Measurements from ENCODE around the gene RPUSD1.
"Not testable (repeated sequence)": the region's sequence is repeated elsewhere in the genome, so short reads cannot be mapped to it uniquely, and the experiment has no call there.

The RPUSD1 gene

GRCh38 chr16:777826-778225, 10.4 kb downstream of the RPUSD1 start:
- no peak overlapping the region for H3K4me3 ChIP-seq (ENCODE audit: low read length)
- TF ChIP-seq ZNF274 (IDR thresholded peaks at IDR 0.05; ENCODE audit: low read depth, low read length): no peak

GRCh38 chr16:776824-777223, 11.4 kb downstream of the RPUSD1 start:
- no peak overlapping the region for H3K4me3 ChIP-seq (ENCODE audit: low read length)
- no peak for TF ChIP-seq ZNF274 (IDR thresholded peaks at IDR 0.05; ENCODE audit: low read depth, low read length)

GRCh38 chr16:776298-776697, 11.9 kb downstream of the RPUSD1 start:
- not testable (repeated sequence) for H3K4me3 ChIP-seq (ENCODE audit: low read length)

GRCh38 chr16:775236-775796, 12.9 kb downstream of the RPUSD1 start:
- no peak for TF ChIP-seq ZNF274 (IDR thresholded peaks at IDR 0.05; ENCODE audit: low read depth, low read length)
- no peak overlapping the region for H3K4me3 ChIP-seq (ENCODE audit: low read length)

- TF ChIP-seq ZNF274 (IDR thresholded peaks at IDR 0.05; ENCODE audit: low read depth, low read length): no peak
- H3K4me3 ChIP-seq (ENCODE audit: low read length): no peak overlapping the region
Measured at GRCh38 chr16:774086-775001, 13.8 kb downstream of the RPUSD1 start.

GRCh38 chr16:772959-773358, 15.2 kb downstream of the RPUSD1 start:
- no peak for TF ChIP-seq ZNF274 (IDR thresholded peaks at IDR 0.05; ENCODE audit: low read depth, low read length)
- H3K4me3 ChIP-seq (ENCODE audit: low read length): no peak overlapping the region

- no peak for TF ChIP-seq ZNF274 (IDR thresholded peaks at IDR 0.05; ENCODE audit: low read depth, low read length)
Measured at GRCh38 chr16:770411-770810, 17.8 kb downstream of the RPUSD1 start.

GRCh38 chr16:769934-770333, 18.2 kb downstream of the RPUSD1 start:
- H3K4me3 ChIP-seq (ENCODE audit: low read length): no peak overlapping the region
- TF ChIP-seq ZNF274 (IDR thresholded peaks at IDR 0.05; ENCODE audit: low read depth, low read length): no peak

More at GRCh38 chr16:770411-770810, 17.8 kb downstream of the RPUSD1 start:
- no peak overlapping the region for H3K4me3 ChIP-seq (ENCODE audit: low read length)

GRCh38 chr16:769184-769784, 18.9 kb downstream of the RPUSD1 start:
- no peak for TF ChIP-seq ZNF274 (IDR thresholded peaks at IDR 0.05; ENCODE audit: low read depth, low read length)
- no peak overlapping the region for H3K4me3 ChIP-seq (ENCODE audit: low read length)

- H3K4me3 ChIP-seq (ENCODE audit: low read length): no peak overlapping the region
- no peak for TF ChIP-seq ZNF274 (IDR thresholded peaks at IDR 0.05; ENCODE audit: low read depth, low read length)
Measured at GRCh38 chr16:768428-768827, 19.8 kb downstream of the RPUSD1 start.

GRCh38 chr16:767743-768235, 20.4 kb downstream of the RPUSD1 start:
- no peak for TF ChIP-seq ZNF274 (IDR thresholded peaks at IDR 0.05; ENCODE audit: low read depth, low read length)
- H3K4me3 ChIP-seq (ENCODE audit: low read length): no peak overlapping the region

- no peak for TF ChIP-seq ZNF274 (IDR thresholded peaks at IDR 0.05; ENCODE audit: low read depth, low read length)
- no peak overlapping the region for H3K4me3 ChIP-seq (ENCODE audit: low read length)
Measured at GRCh38 chr16:766820-767640, 21.2 kb downstream of the RPUSD1 start.

- TF ChIP-seq ZNF274 (IDR thresholded peaks at IDR 0.05; ENCODE audit: low read depth, low read length): no peak
Measured at GRCh38 chr16:766008-766819, 22.0 kb downstream of the RPUSD1 start.

More at GRCh38 chr16:766008-766819, 22.0 kb downstream of the RPUSD1 start:
- no peak overlapping the region for H3K4me3 ChIP-seq (ENCODE audit: low read length)

All from GM08714 (cell line).